ENCODE measurements around the gene ASTL. TPM values are rescaled to one million over a fixed set of nuclear protein-coding genes. Genes with fewer than 3 reads are reported as not detected.

The ASTL gene
- total and polyA plus RNA-seq, 4 donors: 0.27 to 0.33 (median 0.28) TPM; not detected in 1

- no peaks in the 10 kb centered on the region for H3K9me3 ChIP-seq (ENCODE audit: control insufficient read depth, insufficient read depth, low read length)
- WGBS (ENCODE audit: insufficient coverage): 83% methylated on average over 7 of the region's 10 CpGs
- H3K4me1 ChIP-seq (ENCODE audit: control insufficient read depth, insufficient read depth, low read length): no peaks in the 10 kb centered on the region
- DNase-seq (ENCODE audit: low read depth in 4 of 6, low spot score in 6 of 6): no peak
- H3K36me3 ChIP-seq (ENCODE audit: control insufficient read depth, insufficient read depth, low read length): peaks cover 6% of the 10 kb centered on the region
- no peak overlapping the region for H3K27ac ChIP-seq (ENCODE audit: low read depth, low read length)
- H3K27me3 ChIP-seq (ENCODE audit: control insufficient read depth, insufficient read depth, low read length): no peaks in the 10 kb centered on the region
- H3K4me3 ChIP-seq (ENCODE audit: low read depth, low read length): no peak overlapping the region
Observed at GRCh38 chr2:96131152-96131812, 7.0 kb downstream of the ASTL start.

DNA sequence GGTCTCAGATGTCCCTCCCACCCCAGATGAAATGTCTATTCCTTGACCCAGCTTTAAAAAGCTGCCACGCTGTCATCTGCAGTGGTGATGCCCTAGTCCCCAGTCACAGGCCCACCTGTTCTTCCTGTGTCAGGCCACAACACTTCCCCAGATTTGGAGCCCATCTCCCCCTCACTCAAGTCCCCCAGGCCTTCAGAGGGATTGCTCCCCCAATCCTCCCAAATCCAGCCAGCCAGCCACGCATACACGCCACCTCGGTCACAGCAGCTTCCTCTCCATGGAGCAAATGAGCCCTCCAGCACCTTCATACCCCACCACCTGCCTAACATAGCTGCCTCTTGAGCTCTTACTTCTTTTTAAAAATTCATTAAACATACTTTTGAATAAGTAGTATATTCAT is 7.8 kb downstream of the ASTL start:
- Histone ChIP-seq H3K9me3 (ENCODE audit: control insufficient read depth, insufficient read depth, low read length) (no peaks in the 10 kb centered on the region), H3K4me3 (ENCODE audit: low read depth, low read length) (no peak overlapping the region), H3K4me1 (ENCODE audit: control insufficient read depth, insufficient read depth, low read length) (no peaks in the 10 kb centered on the region), H3K36me3 (ENCODE audit: control insufficient read depth, insufficient read depth, low read length) (peaks cover 6% of the 10 kb centered on the region), H3K27ac (ENCODE audit: low read depth, low read length) (no peak overlapping the region), H3K27me3 (ENCODE audit: control insufficient read depth, insufficient read depth, low read length) (no peaks in the 10 kb centered on the region)
- DNase-seq (ENCODE audit: low read depth in 4 of 6, low spot score in 6 of 6): no peak
- WGBS (ENCODE audit: insufficient coverage): 88% methylated on average over 1 of the region's 4 CpGs

DNA sequence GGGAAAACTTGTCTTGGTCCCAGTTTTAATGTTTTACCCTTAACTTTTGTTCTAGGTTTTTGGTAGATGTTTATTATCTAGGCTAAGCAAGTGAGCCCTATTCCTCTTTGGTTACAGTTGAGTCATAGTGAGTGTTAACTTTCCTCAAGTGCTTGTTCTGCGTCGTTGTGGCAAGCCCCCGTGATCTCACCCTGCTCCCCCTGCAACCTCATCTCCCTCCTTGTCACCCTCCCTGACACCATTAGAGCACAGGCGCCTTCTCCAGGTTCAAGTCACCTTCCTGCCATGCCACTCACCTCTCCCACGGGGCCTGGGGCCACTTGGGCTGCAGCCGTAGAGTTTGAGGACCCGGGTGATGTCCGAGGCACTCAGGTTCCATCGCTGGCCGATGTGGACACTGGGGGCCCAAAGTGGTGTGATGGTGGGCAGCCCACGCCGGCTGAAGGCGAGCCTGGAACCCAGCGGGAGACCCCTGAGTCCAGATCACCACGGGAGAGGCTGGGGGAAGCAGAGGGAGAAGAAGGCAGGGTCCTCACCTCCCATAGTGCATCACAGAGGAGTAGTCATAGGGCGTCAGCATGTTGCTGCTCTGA is 8.7 kb downstream of the ASTL start:
- peaks cover 6% of the 10 kb centered on the region for H3K36me3 ChIP-seq (ENCODE audit: control insufficient read depth, insufficient read depth, low read length)
- H3K9me3 ChIP-seq (ENCODE audit: control insufficient read depth, insufficient read depth, low read length): no peaks in the 10 kb centered on the region
- no peak for DNase-seq (ENCODE audit: low read depth in 4 of 6, low spot score in 6 of 6)
- H3K27ac ChIP-seq (ENCODE audit: low read depth, low read length): no peak overlapping the region
- no peak overlapping the region for H3K4me3 ChIP-seq (ENCODE audit: low read depth, low read length)
- no peaks in the 10 kb centered on the region for H3K4me1 ChIP-seq (ENCODE audit: control insufficient read depth, insufficient read depth, low read length)
- no peaks in the 10 kb centered on the region for H3K27me3 ChIP-seq (ENCODE audit: control insufficient read depth, insufficient read depth, low read length)
- WGBS (ENCODE audit: insufficient coverage): 77% methylated on average over 13 of the region's 16 CpGs

DNA sequence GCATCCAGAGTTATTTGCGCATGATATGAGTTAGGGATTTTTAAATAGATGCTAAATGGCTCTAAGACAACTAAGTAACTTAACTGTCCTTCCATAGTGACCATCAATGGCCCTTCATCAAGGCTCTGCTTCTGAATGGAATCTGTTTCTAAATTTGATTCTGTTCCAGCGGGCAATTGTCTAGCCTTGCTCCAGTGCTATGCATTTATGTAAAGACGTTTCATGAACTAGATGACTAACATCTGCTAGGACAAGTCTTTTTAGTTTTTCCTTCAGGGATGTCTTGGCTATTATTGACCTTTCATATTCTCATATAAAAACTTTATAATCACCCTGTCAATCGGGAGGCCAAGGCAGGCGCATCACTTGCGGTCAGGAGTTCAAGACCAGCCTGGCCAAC is 9.8 kb downstream of the ASTL start:
- H3K4me3 ChIP-seq (ENCODE audit: low read depth, low read length): no peak overlapping the region
- no peaks in the 10 kb centered on the region for H3K9me3 ChIP-seq (ENCODE audit: control insufficient read depth, insufficient read depth, low read length)
- no peak overlapping the region for H3K27ac ChIP-seq (ENCODE audit: low read depth, low read length)
- no peaks in the 10 kb centered on the region for H3K4me1 ChIP-seq (ENCODE audit: control insufficient read depth, insufficient read depth, low read length)
- peaks cover 6% of the 10 kb centered on the region for H3K36me3 ChIP-seq (ENCODE audit: control insufficient read depth, insufficient read depth, low read length)
- no peaks in the 10 kb centered on the region for H3K27me3 ChIP-seq (ENCODE audit: control insufficient read depth, insufficient read depth, low read length)
- 33% methylated on average over 1 of the region's 6 CpGs for WGBS (ENCODE audit: insufficient coverage)
- no peak for DNase-seq (ENCODE audit: low read depth in 4 of 6, low spot score in 6 of 6)

- Histone ChIP-seq H3K27me3 (ENCODE audit: control insufficient read depth, insufficient read depth, low read length) (peaks cover 15% of the 10 kb centered on the region), H3K4me1 (ENCODE audit: control insufficient read depth, insufficient read depth, low read length) (no peaks in the 10 kb centered on the region), H3K4me3 (ENCODE audit: low read depth, low read length) (no peak overlapping the region), H3K9me3 (ENCODE audit: control insufficient read depth, insufficient read depth, low read length) (no peaks in the 10 kb centered on the region), H3K36me3 (ENCODE audit: control insufficient read depth, insufficient read depth, low read length) (peaks cover 3% of the 10 kb centered on the region), H3K27ac (ENCODE audit: low read depth, low read length) (no peak overlapping the region)
- no peak for DNase-seq (ENCODE audit: low read depth in 4 of 6, low spot score in 6 of 6)
- WGBS (ENCODE audit: insufficient coverage): 95% methylated on average over 14 of the region's 14 CpGs
Observed at GRCh38 chr2:96124406-96125265, 13.7 kb downstream of the ASTL start.

DNA sequence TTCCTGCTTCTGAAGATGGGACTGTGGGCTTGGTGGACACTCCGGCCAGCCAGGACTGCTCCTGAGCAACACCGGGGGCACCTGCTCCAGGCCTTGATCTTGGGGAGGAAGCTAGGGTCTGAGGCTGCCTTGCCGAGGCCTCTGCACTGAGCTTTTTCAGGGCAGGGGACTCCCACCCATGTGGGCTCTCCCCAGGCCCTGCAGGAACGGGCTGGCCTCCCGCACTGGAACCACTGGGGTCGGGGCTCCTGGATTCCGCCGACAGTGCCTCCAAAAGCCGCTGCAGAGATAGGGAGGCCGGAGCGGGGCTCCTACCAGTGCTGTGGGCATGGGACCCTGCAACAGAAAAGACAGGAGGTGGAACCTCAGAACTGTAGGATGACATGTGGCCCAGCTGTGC is 14.4 kb downstream of the ASTL start:
- Histone ChIP-seq H3K4me3 (ENCODE audit: low read depth, low read length) (no peak overlapping the region), H3K4me1 (ENCODE audit: control insufficient read depth, insufficient read depth, low read length) (no peaks in the 10 kb centered on the region), H3K9me3 (ENCODE audit: control insufficient read depth, insufficient read depth, low read length) (no peaks in the 10 kb centered on the region), H3K27ac (ENCODE audit: low read depth, low read length) (no peak overlapping the region), H3K36me3 (ENCODE audit: control insufficient read depth, insufficient read depth, low read length) (peaks cover 2% of the 10 kb centered on the region), H3K27me3 (ENCODE audit: control insufficient read depth, insufficient read depth, low read length) (peaks cover 19% of the 10 kb centered on the region)
- no peak for DNase-seq (ENCODE audit: low read depth in 4 of 6, low spot score in 6 of 6)
- WGBS (ENCODE audit: insufficient coverage): 95% methylated on average over 11 of the region's 11 CpGs

GRCh38 chr2:96123290-96123689 is 15.0 kb downstream of the ASTL start:
- Histone ChIP-seq H3K9me3 (ENCODE audit: control insufficient read depth, insufficient read depth, low read length) (no peaks in the 10 kb centered on the region), H3K27me3 (ENCODE audit: control insufficient read depth, insufficient read depth, low read length) (peaks cover 21% of the 10 kb centered on the region), H3K4me1 (ENCODE audit: control insufficient read depth, insufficient read depth, low read length) (peaks cover 4% of the 10 kb centered on the region), H3K36me3 (ENCODE audit: control insufficient read depth, insufficient read depth, low read length) (peaks cover 2% of the 10 kb centered on the region), H3K4me3 (ENCODE audit: low read depth, low read length) (no peak overlapping the region), H3K27ac (ENCODE audit: low read depth, low read length) (no peak overlapping the region)
- WGBS (ENCODE audit: insufficient coverage): no CpG with 5 or more reads among the region's 1 CpG
- DNase-seq (ENCODE audit: low read depth in 4 of 6, low spot score in 6 of 6): no peak

- no peak overlapping the region for H3K4me3 ChIP-seq (ENCODE audit: low read depth, low read length)
- no peak overlapping the region for H3K27ac ChIP-seq (ENCODE audit: low read depth, low read length)
- H3K9me3 ChIP-seq (ENCODE audit: control insufficient read depth, insufficient read depth, low read length): no peaks in the 10 kb centered on the region
- no peak for DNase-seq (ENCODE audit: low read depth in 4 of 6, low spot score in 6 of 6)
- H3K27me3 ChIP-seq (ENCODE audit: control insufficient read depth, insufficient read depth, low read length): peaks cover 30% of the 10 kb centered on the region
- peaks cover 2% of the 10 kb centered on the region for H3K36me3 ChIP-seq (ENCODE audit: control insufficient read depth, insufficient read depth, low read length)
- 87% methylated on average over 4 of the region's 5 CpGs for WGBS (ENCODE audit: insufficient coverage)
- peaks cover 12% of the 10 kb centered on the region for H3K4me1 ChIP-seq (ENCODE audit: control insufficient read depth, insufficient read depth, low read length)
Observed at GRCh38 chr2:96122391-96122790, 15.9 kb downstream of the ASTL start.

DNA sequence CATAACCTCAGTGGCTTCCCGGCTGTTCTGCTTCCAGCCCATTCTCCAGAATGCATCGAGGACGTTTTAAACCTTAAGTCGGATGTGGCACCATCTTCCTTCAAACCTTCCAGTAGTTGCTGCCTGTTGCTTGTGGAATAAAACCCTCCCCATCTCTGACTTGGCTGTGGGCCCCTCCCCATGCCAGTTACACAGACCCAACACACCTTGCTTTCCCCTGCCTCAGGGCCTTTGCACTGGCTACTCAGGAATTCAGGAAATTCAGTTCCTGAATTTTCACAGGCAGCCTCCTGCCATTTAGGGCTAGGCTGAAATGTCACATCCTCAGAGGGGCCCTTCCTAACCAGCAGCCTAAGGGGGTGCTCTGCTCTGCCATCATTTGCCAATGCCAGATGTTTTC is 16.9 kb downstream of the ASTL start:
- H3K27me3 ChIP-seq (ENCODE audit: control insufficient read depth, insufficient read depth, low read length): peaks cover 33% of the 10 kb centered on the region
- no peak overlapping the region for H3K4me3 ChIP-seq (ENCODE audit: low read depth, low read length)
- 90% methylated on average over 4 of the region's 4 CpGs for WGBS (ENCODE audit: insufficient coverage)
- no peak for DNase-seq (ENCODE audit: low read depth in 4 of 6, low spot score in 6 of 6)
- no peaks in the 10 kb centered on the region for H3K9me3 ChIP-seq (ENCODE audit: control insufficient read depth, insufficient read depth, low read length)
- no peak overlapping the region for H3K27ac ChIP-seq (ENCODE audit: low read depth, low read length)
- peaks cover 16% of the 10 kb centered on the region for H3K4me1 ChIP-seq (ENCODE audit: control insufficient read depth, insufficient read depth, low read length)
- peaks cover 2% of the 10 kb centered on the region for H3K36me3 ChIP-seq (ENCODE audit: control insufficient read depth, insufficient read depth, low read length)
